Fibroblast of lung (primary cell): ENCODE measurements around the gene ZNF653.

ENCODE experiments used
- EZH2 ChIP-seq: IDR thresholded peaks from 2 replicates; pipeline ENCODE4 v1.5.1; 2012; ENCODE audit warnings: low read length, control low read depth, mild to moderate bottlenecking; ENCODE audit errors: missing control alignments
- TF ChIP-seq, protein P1 (sequence below), 2 donors: IDR thresholded peaks in 1 of 2; conservative IDR thresholded peaks in 1 of 2; 1 replicate in 1 of 2; 2 replicates in 1 of 2; pipeline ENCODE4 v1.5.1; 2011 to 2012; ENCODE audit warnings: low read length in 2 of 2, control low read depth in 1 of 2, inconsistent platforms in 1 of 2, low read depth in 1 of 2, mild to moderate bottlenecking in 1 of 2

GRCh38 chr19:11457831-11458230, 47.8 kb downstream of the ZNF653 start:
- TF ChIP-seq EZH2, result no peak
- TF ChIP-seq, protein P1, sequence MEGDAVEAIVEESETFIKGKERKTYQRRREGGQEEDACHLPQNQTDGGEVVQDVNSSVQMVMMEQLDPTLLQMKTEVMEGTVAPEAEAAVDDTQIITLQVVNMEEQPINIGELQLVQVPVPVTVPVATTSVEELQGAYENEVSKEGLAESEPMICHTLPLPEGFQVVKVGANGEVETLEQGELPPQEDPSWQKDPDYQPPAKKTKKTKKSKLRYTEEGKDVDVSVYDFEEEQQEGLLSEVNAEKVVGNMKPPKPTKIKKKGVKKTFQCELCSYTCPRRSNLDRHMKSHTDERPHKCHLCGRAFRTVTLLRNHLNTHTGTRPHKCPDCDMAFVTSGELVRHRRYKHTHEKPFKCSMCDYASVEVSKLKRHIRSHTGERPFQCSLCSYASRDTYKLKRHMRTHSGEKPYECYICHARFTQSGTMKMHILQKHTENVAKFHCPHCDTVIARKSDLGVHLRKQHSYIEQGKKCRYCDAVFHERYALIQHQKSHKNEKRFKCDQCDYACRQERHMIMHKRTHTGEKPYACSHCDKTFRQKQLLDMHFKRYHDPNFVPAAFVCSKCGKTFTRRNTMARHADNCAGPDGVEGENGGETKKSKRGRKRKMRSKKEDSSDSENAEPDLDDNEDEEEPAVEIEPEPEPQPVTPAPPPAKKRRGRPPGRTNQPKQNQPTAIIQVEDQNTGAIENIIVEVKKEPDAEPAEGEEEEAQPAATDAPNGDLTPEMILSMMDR (conservative IDR thresholded peaks at IDR 0.05 in 1 of 2, IDR thresholded peaks at IDR 0.05 in 1 of 2; ENCODE audit: low read depth in 1 of 2, low read length in 2 of 2), result no peak
